C4-2B (cell line): Measurements from ENCODE around the gene SRRM2.

Experiments
- CTCF ChIP-seq: fragments of 450-650 bp; conservative IDR thresholded peaks from 2 replicates; pipeline ENCODE4 v1.5.1; 2017; ENCODE audit warnings: mild to moderate bottlenecking
- ZFX ChIP-seq: fragments of 450-650 bp; IDR thresholded peaks from 2 replicates; pipeline ENCODE4 v1.6.1; 2017

DNA sequence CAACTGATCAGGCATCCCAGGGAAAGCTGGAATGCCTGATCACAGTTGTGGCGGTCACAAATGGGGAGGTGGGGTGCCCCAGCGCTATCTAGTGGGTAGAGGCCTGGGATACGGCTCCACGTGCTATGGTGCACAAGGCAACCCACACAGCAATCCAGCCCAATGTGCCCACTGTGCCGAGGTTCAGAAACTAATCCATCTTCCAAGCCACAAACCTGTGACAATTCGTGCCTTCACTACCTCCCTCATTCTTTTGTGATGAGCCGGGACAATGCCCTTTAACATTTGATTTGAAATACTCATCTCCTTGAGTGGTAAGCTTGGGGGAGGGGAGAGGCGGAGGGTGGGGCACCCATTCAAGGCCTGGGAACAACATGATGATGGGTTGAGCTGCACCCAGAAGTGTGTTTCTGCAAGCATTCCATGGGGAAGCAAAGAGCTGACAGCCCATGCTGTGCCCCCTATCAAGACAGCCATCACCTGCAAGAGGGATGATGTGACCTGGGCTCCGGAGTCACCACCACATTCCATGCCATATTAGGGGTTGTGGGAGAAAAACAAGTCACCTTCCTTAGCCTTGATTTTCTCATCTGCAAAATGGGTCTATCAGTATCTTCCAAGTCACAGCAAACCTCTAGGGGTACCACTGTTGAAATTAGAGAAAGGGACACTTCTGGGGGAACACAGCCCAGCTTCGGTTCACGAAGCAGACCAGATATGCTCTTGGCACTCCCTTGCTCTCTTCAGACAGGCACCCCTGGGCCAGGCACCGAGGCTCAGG, 20.9 kb downstream of the SRRM2 start:
- no peak for TF ChIP-seq CTCF
- no peak for TF ChIP-seq ZFX
